GM19438 (cell line): Measurements from ENCODE around the gene VAMP5.

Experiments used
- ATAC-seq: cut with Tn5 transposase; IDR thresholded peaks from one replicate; pipeline ENCODE4 v1.9.1; 2021; ENCODE audit warnings: low read depth; ENCODE audit not compliant: unreplicated experiment

The VAMP5 gene

DNA sequence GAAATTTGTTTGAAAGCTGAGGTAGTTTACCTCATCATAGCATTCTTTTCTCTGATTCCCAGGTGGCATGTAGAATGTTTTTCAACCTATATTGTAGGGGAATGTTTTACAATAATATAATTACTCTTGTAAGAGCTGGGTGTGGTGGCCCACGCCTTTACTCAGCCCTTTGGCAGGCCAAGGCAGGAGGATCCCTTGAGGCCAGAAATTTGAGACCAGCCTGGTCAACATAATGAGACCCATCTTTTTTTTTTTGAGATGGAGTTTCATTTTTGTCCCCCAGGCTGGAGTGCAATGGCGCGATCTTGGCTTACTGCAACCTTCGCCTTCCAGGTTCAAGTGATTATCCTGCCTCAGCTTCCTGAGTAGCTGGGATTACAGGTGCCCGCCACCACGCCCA, 35.4 kb downstream of the VAMP5 start:
- ATAC-seq, result no peak

DNA sequence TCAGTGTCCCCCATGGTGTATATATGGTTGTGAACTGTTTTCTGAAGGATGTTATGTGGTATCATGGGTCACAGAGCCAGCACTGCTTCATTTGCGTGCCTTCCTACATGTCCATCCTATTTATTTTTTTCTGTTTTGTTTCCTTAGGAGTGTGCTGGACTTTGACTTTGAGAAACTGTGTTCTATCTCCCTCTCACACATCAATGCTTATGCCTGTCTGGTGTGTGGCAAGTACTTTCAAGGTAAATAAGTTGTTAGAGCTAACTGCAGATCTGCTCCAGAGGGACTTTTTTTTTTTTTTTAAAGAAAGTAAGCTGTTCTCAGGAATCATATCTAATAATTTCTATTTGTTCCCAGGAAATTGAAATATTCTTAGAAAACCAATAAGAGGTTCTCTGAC, 37.1 kb downstream of the VAMP5 start:
- ATAC-seq, result no peak

DNA sequence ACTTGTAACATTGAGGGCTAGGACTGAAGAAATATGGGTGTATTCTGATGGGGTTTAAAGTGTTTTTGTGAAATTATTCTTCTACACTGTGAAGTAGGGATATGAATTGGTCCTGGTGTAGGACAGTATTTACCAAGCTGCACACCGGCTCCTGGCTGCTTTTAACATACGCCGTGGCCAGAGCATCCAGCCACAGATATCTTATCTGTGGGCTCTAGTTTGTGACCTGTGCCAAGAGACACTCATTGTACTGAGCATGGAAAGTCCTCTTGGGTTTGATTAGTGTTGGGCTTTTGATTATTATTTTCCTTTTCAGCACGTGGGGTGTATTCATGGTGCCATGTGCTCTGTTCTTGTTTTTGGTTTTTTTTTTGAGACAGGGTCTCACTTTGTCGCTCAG, 39.8 kb downstream of the VAMP5 start:
- ATAC-seq, result no peak

GRCh38 chr2:85628658-85629057, 44.4 kb downstream of the VAMP5 start:
- ATAC-seq, result no peak

DNA sequence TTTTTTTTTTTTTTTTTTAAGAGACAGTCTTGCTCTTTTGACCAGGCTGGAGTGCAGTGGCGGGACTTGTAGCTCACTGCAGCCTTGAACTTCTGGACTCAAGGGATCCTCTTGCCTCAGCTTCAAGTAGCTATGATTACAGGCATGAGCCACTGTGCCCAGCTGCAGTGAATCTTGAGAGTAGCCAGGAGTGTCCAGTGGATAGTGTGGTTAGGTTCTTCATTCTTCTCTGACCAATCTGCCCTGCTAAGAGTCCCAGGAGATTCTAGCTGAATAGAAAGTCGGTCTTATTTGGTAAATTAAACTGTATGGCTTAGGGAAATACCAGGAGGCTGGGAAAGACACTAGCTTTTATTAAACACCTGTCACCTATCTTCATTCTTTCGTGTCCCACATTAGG, 47.1 kb downstream of the VAMP5 start:
- ATAC-seq, result no peak

DNA sequence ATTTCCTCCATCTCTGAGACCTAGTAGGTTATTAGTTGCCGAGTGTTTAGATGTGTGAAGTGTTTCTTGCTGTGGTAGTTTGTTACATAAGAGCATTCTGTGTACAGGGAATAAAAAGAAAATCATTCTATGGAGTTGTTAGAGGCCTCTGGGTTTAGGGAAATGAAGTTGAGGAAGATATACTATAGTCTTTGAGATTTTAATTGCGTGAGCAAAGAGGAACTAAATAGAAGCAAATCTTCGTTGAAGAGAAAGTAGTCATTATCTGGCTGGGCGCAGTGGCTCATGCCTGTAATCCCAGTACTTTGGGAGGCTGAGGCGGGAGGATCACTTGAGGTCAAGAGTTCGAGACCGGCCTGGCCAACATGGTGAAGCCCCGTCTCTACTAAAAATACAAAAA, 50.8 kb downstream of the VAMP5 start:
- no peak for ATAC-seq

DNA sequence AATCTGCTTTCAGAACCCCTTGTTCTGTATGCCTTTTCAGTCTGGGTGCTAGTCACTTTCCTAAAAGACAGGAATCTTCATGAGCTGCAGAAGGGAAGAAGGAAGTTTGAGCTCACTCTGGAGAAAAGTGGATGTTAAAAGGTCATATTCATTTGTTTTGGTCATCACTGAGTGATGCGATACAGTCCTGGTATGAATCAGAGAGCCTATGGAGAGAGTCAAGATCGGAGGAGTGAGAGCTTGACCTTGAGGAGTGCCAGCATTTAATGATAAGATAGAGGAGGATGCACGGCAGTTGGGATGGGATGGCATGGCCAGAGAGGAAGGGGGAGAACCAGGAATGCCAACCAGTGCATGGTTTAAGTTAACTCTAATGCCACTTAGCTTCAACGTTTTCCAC, 51.4 kb downstream of the VAMP5 start:
- ATAC-seq, result no peak

DNA sequence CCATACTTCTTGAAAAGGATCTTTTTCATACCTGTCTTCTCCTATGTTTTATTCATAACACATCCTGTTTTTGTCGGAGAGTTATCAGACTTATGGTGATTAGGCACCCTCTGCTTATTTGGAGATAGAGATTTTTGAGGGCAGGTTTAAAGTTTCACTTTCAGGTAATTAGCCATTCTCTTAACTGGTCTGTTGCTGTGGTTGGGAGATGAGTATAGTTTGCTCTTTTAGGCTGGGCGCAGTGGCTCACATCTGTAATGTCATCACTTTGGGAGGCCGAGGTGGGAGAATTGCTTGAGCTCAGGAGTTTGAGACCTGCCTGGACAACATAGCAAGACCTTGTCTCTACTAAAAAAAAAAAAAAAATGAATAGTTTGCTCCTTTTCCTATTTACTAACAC, 58.5 kb downstream of the VAMP5 start:
- peak; percentile 82 for ATAC-seq
